ENCODE results near the gene DCBLD2. TPM values are rescaled to one million over a fixed set of nuclear protein-coding genes. Genes with fewer than 3 reads are reported as not detected.

DCBLD2 gene
- polyA plus RNA-seq, 1 of the 3 experiments (the other 2 are of a cell fraction): 159 TPM

DNA sequence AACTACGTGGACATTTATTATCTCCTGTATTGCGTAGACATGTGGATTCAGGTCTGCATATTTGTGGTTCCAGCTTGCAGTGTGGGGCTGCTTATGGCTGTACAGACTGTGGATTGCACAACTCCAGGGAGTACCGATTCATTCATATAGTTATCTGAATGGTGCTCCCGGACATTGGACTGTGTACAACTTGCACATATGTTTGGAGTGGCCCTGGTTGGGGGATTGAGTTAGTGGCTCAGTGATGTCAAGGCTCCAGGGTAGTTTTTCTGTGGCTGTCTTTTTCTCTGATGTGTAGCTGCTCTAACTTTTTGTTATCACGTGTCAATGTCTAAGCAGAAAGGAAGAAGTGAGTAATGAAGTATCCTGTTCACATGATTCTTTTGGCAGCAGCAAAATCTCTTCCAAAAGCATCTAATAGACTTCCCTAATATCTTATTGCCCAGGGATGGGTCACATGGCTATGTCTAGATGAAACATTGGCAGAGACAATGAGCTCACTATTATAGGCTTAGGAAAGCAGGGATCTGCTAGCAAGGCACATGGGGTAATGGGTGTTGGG lies 122.6 kb downstream of the DCBLD2 start:
- DNase-seq: no peak
- ChIA-PET CTCF (interaction anchor here (2.4 to 3.0 kb wide), 2 partner anchors 39 to 176 kb away, joined by 11 read pairs; no protein-coding TSS in a partner anchor), POLR2A (no interaction called here)
- Histone ChIP-seq H3K4me1 (ENCODE audit: control insufficient read depth in 1 of 2, insufficient read depth in 2 of 2, low read depth in 1 of 2, low read length in 1 of 2) (peaks cover 0 to 39% of the 10 kb centered on the region in 2 experiments), H3K4me2 (peak overlapping the region; percentile 38), H3F3A (replicated peaks; ENCODE audit: insufficient read depth) (peaks cover 41% of the 10 kb centered on the region), H3K9me3 (no peaks in the 10 kb centered on the region), H3K79me2 (ENCODE audit: insufficient read depth) (no peaks in the 10 kb centered on the region), H3K4me3 (ENCODE audit: low read depth in 2 of 2, low read length in 1 of 2) (no peak overlapping the region), H2AFZ (ENCODE audit: low read depth) (0 out of 2 replicates have a peak overlapping the region, but pooled peaks have one; percentile 4), H3K9ac (peak overlapping the region; percentile 51; the same call in 1 of the 2 replicates), H3K36me3 (replicated peaks in 1 of 2; ENCODE audit: control insufficient read depth in 1 of 2, insufficient read depth in 2 of 2, low read length in 1 of 2) (peaks cover 8 to 48% of the 10 kb centered on the region in 2 experiments), H3K9me2 (no peaks in the 10 kb centered on the region), H4K20me1 (ENCODE audit: insufficient read depth) (no peaks in the 10 kb centered on the region), H3K27ac (ENCODE audit: low read depth in 2 of 2, low read length in 1 of 2) (peak overlapping the region; percentile 60 to 84), H3K27me3 (ENCODE audit: insufficient read depth) (no peaks in the 10 kb centered on the region)
- TF ChIP-seq RAD21 (IDR thresholded peaks at IDR 0.05; ENCODE audit: low read length) (no peak), EP300 (IDR thresholded peaks at IDR 0.05; ENCODE audit: borderline replicate concordance in 1 of 2, low read depth in 1 of 2, low read length in 1 of 2) (no peak), NFIC (IDR thresholded peaks at IDR 0.05; ENCODE audit: borderline replicate concordance) (peak; percentile 43; the same call in 1 of the 2 replicates)
- TF ChIP-seq, protein P1, sequence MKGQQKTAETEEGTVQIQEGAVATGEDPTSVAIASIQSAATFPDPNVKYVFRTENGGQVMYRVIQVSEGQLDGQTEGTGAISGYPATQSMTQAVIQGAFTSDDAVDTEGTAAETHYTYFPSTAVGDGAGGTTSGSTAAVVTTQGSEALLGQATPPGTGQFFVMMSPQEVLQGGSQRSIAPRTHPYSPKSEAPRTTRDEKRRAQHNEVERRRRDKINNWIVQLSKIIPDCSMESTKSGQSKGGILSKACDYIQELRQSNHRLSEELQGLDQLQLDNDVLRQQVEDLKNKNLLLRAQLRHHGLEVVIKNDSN (IDR thresholded peaks at IDR 0.05; ENCODE audit: borderline replicate concordance, low read depth): peak; percentile 69
- TF ChIP-seq, protein P2, sequence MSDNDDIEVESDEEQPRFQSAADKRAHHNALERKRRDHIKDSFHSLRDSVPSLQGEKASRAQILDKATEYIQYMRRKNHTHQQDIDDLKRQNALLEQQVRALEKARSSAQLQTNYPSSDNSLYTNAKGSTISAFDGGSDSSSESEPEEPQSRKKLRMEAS (IDR thresholded peaks at IDR 0.05; ENCODE audit: low read depth): no peak; the same call in 1 of the 2 replicates
- TF ChIP-seq, protein P3, sequence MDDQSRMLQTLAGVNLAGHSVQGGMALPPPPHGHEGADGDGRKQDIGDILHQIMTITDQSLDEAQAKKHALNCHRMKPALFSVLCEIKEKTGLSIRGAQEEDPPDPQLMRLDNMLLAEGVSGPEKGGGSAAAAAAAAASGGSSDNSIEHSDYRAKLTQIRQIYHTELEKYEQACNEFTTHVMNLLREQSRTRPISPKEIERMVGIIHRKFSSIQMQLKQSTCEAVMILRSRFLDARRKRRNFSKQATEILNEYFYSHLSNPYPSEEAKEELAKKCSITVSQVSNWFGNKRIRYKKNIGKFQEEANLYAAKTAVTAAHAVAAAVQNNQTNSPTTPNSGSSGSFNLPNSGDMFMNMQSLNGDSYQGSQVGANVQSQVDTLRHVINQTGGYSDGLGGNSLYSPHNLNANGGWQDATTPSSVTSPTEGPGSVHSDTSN (IDR thresholded peaks at IDR 0.05): peak; percentile 13; the same call in 1 of the 2 replicates
- WGBS (ENCODE audit: low lambda C conversion rate): 22% methylated on average over 5 of the region's 5 CpGs

DNA sequence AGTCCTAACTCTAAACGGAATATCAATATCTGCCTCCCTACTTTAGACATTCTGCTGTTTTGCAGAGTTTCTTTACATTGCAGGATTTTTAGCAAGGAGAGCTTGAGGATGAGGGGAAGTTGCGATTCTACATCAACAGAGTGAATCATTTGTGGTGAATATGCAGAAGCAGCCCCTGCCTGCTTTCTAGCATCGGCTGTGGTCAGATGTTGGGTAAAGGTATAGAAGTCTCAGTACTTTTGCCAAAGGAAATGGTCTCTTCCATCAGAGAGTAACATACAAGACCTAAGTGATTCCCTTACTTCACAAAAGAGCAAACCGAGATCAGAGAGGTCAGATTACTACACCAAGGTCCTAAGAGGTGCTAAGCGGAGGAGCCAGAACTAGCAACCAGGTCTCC lies 123.1 kb downstream of the DCBLD2 start:
- Histone ChIP-seq H4K20me1 (ENCODE audit: insufficient read depth) (no peaks in the 10 kb centered on the region), H3K4me3 (ENCODE audit: low read depth in 2 of 2, low read length in 1 of 2) (no peak overlapping the region), H2AFZ (ENCODE audit: low read depth) (no peak overlapping the region), H3K4me2 (peak overlapping the region; percentile 38), H3K9me3 (no peaks in the 10 kb centered on the region), H3K27me3 (ENCODE audit: insufficient read depth) (no peaks in the 10 kb centered on the region), H3F3A (replicated peaks; ENCODE audit: insufficient read depth) (peaks cover 35% of the 10 kb centered on the region), H3K79me2 (ENCODE audit: insufficient read depth) (no peaks in the 10 kb centered on the region), H3K9me2 (no peaks in the 10 kb centered on the region), H3K4me1 (ENCODE audit: control insufficient read depth in 1 of 2, insufficient read depth in 2 of 2, low read depth in 1 of 2, low read length in 1 of 2) (peaks cover 0 to 39% of the 10 kb centered on the region in 2 experiments), H3K36me3 (replicated peaks in 1 of 2; ENCODE audit: control insufficient read depth in 1 of 2, insufficient read depth in 2 of 2, low read length in 1 of 2) (peaks cover 8 to 47% of the 10 kb centered on the region in 2 experiments), H3K9ac (peak overlapping the region; percentile 2; the same call in 1 of the 2 replicates), H3K27ac (ENCODE audit: low read depth in 2 of 2, low read length in 1 of 2) (peak overlapping the region; percentile 60 to 84)
- ChIA-PET POLR2A (no interaction called here), CTCF (interaction anchor here (1.1 to 3.0 kb wide), 4 partner anchors 39 to 178 kb away, joined by 3 to 11 read pairs (median 10); no protein-coding TSS in a partner anchor)
- TF ChIP-seq, protein P1 (IDR thresholded peaks at IDR 0.05; ENCODE audit: borderline replicate concordance, low read depth): no peak
- no peak for TF ChIP-seq POLR2AphosphoS5 (IDR thresholded peaks at IDR 0.05; ENCODE audit: low read depth, low read length)
- TF ChIP-seq TEAD4 (IDR thresholded peaks at IDR 0.05; ENCODE audit: borderline replicate concordance, insufficient read depth): no peak
- 77% methylated on average over 5 of the region's 5 CpGs for WGBS (ENCODE audit: low lambda C conversion rate)
- DNase-seq: no peak
